RPMI7951 (cell line): ENCODE results near the gene BTBD9. TPM values are rescaled to one million over a fixed set of nuclear protein-coding genes. Genes with fewer than 3 reads are reported as not detected.

Experiments
- DNase-seq: peaks from one replicate; pipeline ENCODE4 v3.0.0-alpha.2; 2012; ENCODE audit warnings: low read depth
- total RNA-seq: library from RNA; depleted of rRNA; stranded (reverse); fragments of >200 nt; shearing (Covaris generic); gene quantifications from 2 replicates; pipeline ENCODE4 v1.2.3, GENCODE V29; 2014

BTBD9 gene
- total RNA-seq, 1 experiment from 2014 or later = 2.8 TPM

GRCh38 chr6:38290133-38290799, 349.5 kb downstream of the BTBD9 start:
- no peak for DNase-seq

GRCh38 chr6:38287487-38287886, 352.2 kb downstream of the BTBD9 start:
- DNase-seq = no peak

- DNase-seq = no peak
These were observed 354.8 kb downstream of the BTBD9 start for GRCh38 chr6:38284802-38285394.

GRCh38 chr6:38283734-38284362, 355.9 kb downstream of the BTBD9 start:
- DNase-seq = peak; percentile 68

- DNase-seq = no peak
These were observed 356.8 kb downstream of the BTBD9 start for GRCh38 chr6:38282911-38283310.

GRCh38 chr6:38281126-38281525, 358.6 kb downstream of the BTBD9 start:
- DNase-seq = peak; percentile 53

- DNase-seq = peak; percentile 25
These were observed 359.7 kb downstream of the BTBD9 start for GRCh38 chr6:38279963-38280588.

- DNase-seq = peak; percentile 24
These were observed 360.3 kb downstream of the BTBD9 start for GRCh38 chr6:38279423-38279822.

GRCh38 chr6:38273325-38273724, 366.4 kb downstream of the BTBD9 start:
- peak; percentile 81 for DNase-seq

GRCh38 chr6:38272222-38272621, 367.5 kb downstream of the BTBD9 start:
- no peak for DNase-seq

- DNase-seq = peak; percentile 65
These were observed 368.6 kb downstream of the BTBD9 start for GRCh38 chr6:38271081-38271480.

GRCh38 chr6:38270367-38270766, 369.4 kb downstream of the BTBD9 start:
- DNase-seq = peak; percentile 46

GRCh38 chr6:38269461-38270172, 370.1 kb downstream of the BTBD9 start:
- DNase-seq = no peak

- no peak for DNase-seq
These were observed 371.4 kb downstream of the BTBD9 start for GRCh38 chr6:38268342-38268741.

GRCh38 chr6:38266921-38267354, 372.8 kb downstream of the BTBD9 start:
- DNase-seq = peak; percentile 28

GRCh38 chr6:38264605-38265004, 375.1 kb downstream of the BTBD9 start:
- peak; percentile 31 for DNase-seq

- DNase-seq = peak; percentile 72
These were observed 377.1 kb downstream of the BTBD9 start for GRCh38 chr6:38262609-38263008.

- DNase-seq = peak; percentile 87
These were observed 377.7 kb downstream of the BTBD9 start for GRCh38 chr6:38262026-38262425.

GRCh38 chr6:38261626-38262025, 378.1 kb downstream of the BTBD9 start:
- no peak for DNase-seq

GRCh38 chr6:38259736-38260135, 380.0 kb downstream of the BTBD9 start:
- DNase-seq = peak; percentile 67

GRCh38 chr6:38248500-38249234, 391.1 kb downstream of the BTBD9 start:
- peak; percentile 80 for DNase-seq
